ENCODE data around the gene SLAMF7. TPM values are rescaled to one million over a fixed set of nuclear protein-coding genes. Genes with fewer than 3 reads are reported as not detected.

The SLAMF7 gene
- total and polyA plus RNA-seq, 10 of the 15 experiments (the other 5 are each of a cell fraction or from before 2014, with no cell fraction given): 66.6 to 284 (median 108) TPM

- TF ChIP-seq E2F8 (IDR thresholded peaks at IDR 0.05; ENCODE audit: low read depth, partially characterized antibody): no peak
- TF ChIP-seq RAD51 (IDR thresholded peaks at IDR 0.05): peak; percentile 94
- peak; percentile 16; the same call in 1 of the 3 replicates for TF ChIP-seq POU2F2 (IDR thresholded peaks at IDR 0.05; ENCODE audit: borderline replicate concordance, low read depth, low read length)
- 0 out of 2 replicates have a peak, but pooled peaks have one; percentile 58 for TF ChIP-seq POLR2AphosphoS2 (IDR thresholded peaks at IDR 0.05; ENCODE audit: low read depth, low read length)
- peak; percentile 81; the same call in 1 of the 2 replicates for TF ChIP-seq HDGF (IDR thresholded peaks at IDR 0.05)
- TF ChIP-seq EP300 (IDR thresholded peaks at IDR 0.05; ENCODE audit: borderline replicate concordance in 1 of 2, control insufficient read depth in 1 of 2, low read depth in 2 of 2, low read length in 2 of 2): peak in 1 of 2 experiments; percentile 53; a peak in 1 of 4 replicates
- 0 out of 2 replicates have a peak, but pooled peaks have one; percentile 16 for TF ChIP-seq CHD2 (IDR thresholded peaks at IDR 0.05; ENCODE audit: borderline replicate concordance, low read depth, low read length)
- TF ChIP-seq, protein P1, sequence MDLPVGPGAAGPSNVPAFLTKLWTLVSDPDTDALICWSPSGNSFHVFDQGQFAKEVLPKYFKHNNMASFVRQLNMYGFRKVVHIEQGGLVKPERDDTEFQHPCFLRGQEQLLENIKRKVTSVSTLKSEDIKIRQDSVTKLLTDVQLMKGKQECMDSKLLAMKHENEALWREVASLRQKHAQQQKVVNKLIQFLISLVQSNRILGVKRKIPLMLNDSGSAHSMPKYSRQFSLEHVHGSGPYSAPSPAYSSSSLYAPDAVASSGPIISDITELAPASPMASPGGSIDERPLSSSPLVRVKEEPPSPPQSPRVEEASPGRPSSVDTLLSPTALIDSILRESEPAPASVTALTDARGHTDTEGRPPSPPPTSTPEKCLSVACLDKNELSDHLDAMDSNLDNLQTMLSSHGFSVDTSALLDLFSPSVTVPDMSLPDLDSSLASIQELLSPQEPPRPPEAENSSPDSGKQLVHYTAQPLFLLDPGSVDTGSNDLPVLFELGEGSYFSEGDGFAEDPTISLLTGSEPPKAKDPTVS (IDR thresholded peaks at IDR 0.05; ENCODE audit: low read depth, low read length): no peak
- TF ChIP-seq SIX5 (IDR thresholded peaks at IDR 0.05; ENCODE audit: low read depth, low read length, severe bottlenecking): no peak
- TF ChIP-seq POLR2AphosphoS5 (IDR thresholded peaks at IDR 0.05; ENCODE audit: low read length): peak; percentile 74
- peak; percentile 79 for TF ChIP-seq MXI1 (IDR thresholded peaks at IDR 0.05; ENCODE audit: low read depth, low read length)
- peak; percentile 96 for TF ChIP-seq PKNOX1 (IDR thresholded peaks at IDR 0.05)
- no peak for TF ChIP-seq BCL3 (IDR thresholded peaks at IDR 0.05; ENCODE audit: borderline replicate concordance, insufficient read depth, low read depth, low read length, poor library complexity, severe bottlenecking)
- peak; percentile 43 to 61; a peak in 3 of 4 replicates for TF ChIP-seq BHLHE40 (IDR thresholded peaks at IDR 0.05; ENCODE audit: borderline replicate concordance in 1 of 2, low read depth in 2 of 2, low read length in 1 of 2)
- TF ChIP-seq, protein P2, sequence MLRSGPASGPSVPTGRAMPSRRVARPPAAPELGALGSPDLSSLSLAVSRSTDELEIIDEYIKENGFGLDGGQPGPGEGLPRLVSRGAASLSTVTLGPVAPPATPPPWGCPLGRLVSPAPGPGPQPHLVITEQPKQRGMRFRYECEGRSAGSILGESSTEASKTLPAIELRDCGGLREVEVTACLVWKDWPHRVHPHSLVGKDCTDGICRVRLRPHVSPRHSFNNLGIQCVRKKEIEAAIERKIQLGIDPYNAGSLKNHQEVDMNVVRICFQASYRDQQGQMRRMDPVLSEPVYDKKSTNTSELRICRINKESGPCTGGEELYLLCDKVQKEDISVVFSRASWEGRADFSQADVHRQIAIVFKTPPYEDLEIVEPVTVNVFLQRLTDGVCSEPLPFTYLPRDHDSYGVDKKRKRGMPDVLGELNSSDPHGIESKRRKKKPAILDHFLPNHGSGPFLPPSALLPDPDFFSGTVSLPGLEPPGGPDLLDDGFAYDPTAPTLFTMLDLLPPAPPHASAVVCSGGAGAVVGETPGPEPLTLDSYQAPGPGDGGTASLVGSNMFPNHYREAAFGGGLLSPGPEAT (IDR thresholded peaks at IDR 0.05; ENCODE audit: low read depth): no peak
- TF ChIP-seq PRDM15 (CRISPR knock-in tag; IDR thresholded peaks at IDR 0.05): 0 out of 2 replicates have a peak, but pooled peaks have one; percentile 14
Measured at GRCh38 chr1:160743266-160743665, 4.2 kb downstream of the SLAMF7 start (continued).

All from GM12878 (cell line).